ENCODE data around the gene ANKS1A.

ANKS1A gene

GRCh38 chr6:34934516-34934915 is 45.5 kb downstream of the ANKS1A start:
- H3K27ac ChIP-seq = peak overlapping the region; percentile 31; the same call in 1 of the 2 replicates
- TF ChIP-seq, protein P1, sequence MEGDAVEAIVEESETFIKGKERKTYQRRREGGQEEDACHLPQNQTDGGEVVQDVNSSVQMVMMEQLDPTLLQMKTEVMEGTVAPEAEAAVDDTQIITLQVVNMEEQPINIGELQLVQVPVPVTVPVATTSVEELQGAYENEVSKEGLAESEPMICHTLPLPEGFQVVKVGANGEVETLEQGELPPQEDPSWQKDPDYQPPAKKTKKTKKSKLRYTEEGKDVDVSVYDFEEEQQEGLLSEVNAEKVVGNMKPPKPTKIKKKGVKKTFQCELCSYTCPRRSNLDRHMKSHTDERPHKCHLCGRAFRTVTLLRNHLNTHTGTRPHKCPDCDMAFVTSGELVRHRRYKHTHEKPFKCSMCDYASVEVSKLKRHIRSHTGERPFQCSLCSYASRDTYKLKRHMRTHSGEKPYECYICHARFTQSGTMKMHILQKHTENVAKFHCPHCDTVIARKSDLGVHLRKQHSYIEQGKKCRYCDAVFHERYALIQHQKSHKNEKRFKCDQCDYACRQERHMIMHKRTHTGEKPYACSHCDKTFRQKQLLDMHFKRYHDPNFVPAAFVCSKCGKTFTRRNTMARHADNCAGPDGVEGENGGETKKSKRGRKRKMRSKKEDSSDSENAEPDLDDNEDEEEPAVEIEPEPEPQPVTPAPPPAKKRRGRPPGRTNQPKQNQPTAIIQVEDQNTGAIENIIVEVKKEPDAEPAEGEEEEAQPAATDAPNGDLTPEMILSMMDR (conservative IDR thresholded peaks at IDR 0.05) = no peak

DNA sequence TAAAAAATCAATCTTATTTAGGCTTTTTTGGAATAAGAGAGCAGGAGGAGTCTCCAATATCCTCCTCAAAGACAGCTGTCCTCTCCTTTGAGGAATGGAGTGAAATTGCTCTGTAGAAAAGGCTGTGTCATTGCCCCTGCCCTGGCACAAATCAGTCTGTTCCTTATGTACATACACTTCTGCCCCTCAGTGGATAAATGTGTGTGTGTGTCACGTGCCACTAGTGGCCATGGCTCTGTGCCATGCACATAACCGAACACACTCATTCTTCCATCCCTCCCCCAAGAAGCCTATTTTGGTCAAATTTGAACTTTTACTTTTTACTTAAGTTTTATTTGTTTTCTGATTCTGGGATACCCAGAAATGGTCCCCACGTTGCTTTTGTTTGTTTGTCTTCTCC is 49.2 kb downstream of the ANKS1A start:
- TF ChIP-seq, protein P1 (conservative IDR thresholded peaks at IDR 0.05) = no peak
- no peak overlapping the region for H3K27ac ChIP-seq

GRCh38 chr6:34940030-34940434 is 51.0 kb downstream of the ANKS1A start:
- no peak overlapping the region for H3K27ac ChIP-seq
- TF ChIP-seq, protein P1 (conservative IDR thresholded peaks at IDR 0.05) = no peak

DNA sequence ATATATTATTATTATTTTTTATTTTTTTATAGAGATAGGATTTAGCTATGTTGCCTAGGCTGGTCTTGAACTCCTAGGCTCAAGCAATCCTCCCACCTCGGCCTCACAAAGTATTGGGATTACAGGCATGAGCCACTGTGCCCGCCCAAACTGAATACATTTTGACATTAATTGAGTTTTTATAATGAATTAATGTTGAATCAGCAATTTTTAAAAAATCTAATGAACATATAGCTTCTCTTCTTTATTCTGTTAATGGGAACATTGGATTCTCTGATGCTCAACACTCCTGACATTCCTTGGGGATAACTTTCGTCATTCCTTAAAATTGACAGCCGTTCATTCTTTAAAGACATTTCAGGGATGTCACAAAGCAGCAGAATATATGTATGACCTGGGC is 52.4 kb downstream of the ANKS1A start:
- H3K27ac ChIP-seq = no peak overlapping the region
- TF ChIP-seq, protein P1 (conservative IDR thresholded peaks at IDR 0.05) = no peak

DNA sequence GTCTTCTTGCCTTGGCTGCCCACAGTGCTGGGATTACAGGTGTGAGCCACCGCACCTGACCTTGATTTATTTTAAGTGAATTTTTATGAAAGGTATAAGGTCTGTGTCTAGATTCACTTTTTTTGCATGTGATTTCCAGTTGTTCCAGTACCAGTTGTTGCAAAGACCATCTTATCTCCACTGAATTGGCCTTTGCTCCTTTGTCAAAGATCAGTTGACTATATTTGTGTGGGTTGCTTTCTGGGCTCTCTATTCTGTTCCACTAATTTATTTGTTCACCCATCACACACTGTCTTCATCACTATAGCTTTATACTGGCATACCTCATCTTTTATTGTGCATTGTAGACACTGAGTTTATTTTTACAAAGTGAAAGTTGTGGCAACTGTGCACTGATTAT is 56.3 kb downstream of the ANKS1A start:
- TF ChIP-seq, protein P1 (conservative IDR thresholded peaks at IDR 0.05) = no peak
- no peak overlapping the region for H3K27ac ChIP-seq

DNA sequence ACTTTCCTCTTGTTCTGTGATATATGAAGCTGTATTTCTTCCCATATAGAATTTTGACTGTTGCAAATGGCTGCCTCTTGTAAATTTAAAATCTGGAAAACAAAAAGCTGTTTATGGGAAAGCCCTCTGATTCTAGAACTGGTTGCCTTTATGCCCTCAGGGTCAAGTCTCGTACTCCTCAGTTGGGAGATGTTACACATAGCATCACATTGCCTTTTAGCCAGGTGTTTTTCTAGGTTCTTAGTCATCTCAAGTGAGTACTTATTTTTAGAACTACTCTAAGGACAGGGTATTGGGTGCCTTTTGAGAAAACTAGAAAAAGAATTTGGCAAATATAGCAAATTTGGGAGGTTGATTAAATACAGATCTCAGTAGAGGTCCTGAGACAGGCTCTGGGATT is 58.5 kb downstream of the ANKS1A start:
- no peak overlapping the region for H3K27ac ChIP-seq
- TF ChIP-seq, protein P1 (conservative IDR thresholded peaks at IDR 0.05) = no peak

GRCh38 chr6:34949636-34950035 is 60.6 kb downstream of the ANKS1A start:
- TF ChIP-seq, protein P1 (conservative IDR thresholded peaks at IDR 0.05) = no peak
- H3K27ac ChIP-seq = no peak overlapping the region

GRCh38 chr6:34950849-34951248 is 61.8 kb downstream of the ANKS1A start:
- TF ChIP-seq, protein P1 (conservative IDR thresholded peaks at IDR 0.05) = no peak
- no peak overlapping the region for H3K27ac ChIP-seq
